HG02943 (cell line): ENCODE measurements around the gene ZNF71.

ENCODE experiments used
- ATAC-seq: cut with Tn5 transposase; IDR thresholded peaks from one replicate; pipeline ENCODE4 v1.9.1; 2021; ENCODE audit warnings: mild to moderate bottlenecking, low read depth, moderate library complexity; ENCODE audit not compliant: unreplicated experiment

ZNF71 gene

DNA sequence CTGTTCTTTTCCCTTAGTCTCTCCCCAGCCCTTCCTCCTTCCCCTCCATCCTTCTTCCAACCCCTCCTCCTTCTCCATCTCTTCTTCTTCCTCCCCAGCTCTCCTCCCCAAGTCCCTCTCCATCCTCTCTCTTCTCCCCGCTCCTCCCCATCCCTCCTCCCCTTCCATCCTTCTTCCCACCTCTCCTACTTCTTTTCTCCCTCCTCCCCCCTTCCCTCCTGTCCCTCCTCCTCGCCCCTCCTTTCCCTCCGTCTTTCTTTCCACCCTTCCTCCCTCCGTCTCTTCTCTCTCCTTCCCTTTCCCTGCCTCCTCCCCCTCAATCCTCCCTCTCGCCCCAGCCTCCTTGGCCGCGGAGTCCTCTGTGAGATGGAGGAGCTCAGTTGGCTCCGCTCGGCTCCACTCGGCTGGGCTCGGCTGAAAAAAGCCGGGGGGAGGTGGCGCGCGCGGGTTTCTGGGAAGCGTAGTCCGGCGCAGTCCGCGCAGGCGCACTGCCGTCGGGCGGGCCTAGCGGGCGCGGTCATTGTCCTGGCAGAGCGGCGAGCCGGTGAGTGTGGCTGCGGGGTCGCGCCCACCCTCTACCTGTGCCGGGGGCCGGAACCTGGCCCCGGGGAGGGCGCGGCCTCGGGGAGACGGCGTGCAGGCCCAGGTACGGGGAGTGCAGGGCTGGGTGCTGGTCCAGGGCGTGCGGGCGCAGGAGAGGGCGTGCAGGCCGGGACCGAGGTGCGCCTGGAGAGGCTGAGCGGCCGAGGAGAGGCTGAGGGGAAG is at the start of gene ZNF71:
ZNF71 (plus strand) TSS at position 520 of the 765 bp plus-strand sequence. CDS start 6,257 bp downstream, outside the sequence.
- ATAC-seq: peak; percentile 81

- ATAC-seq: no peak
These were observed 47.6 kb upstream of the ZNF71 start for GRCh38 chr19:56547535-56547934.

DNA sequence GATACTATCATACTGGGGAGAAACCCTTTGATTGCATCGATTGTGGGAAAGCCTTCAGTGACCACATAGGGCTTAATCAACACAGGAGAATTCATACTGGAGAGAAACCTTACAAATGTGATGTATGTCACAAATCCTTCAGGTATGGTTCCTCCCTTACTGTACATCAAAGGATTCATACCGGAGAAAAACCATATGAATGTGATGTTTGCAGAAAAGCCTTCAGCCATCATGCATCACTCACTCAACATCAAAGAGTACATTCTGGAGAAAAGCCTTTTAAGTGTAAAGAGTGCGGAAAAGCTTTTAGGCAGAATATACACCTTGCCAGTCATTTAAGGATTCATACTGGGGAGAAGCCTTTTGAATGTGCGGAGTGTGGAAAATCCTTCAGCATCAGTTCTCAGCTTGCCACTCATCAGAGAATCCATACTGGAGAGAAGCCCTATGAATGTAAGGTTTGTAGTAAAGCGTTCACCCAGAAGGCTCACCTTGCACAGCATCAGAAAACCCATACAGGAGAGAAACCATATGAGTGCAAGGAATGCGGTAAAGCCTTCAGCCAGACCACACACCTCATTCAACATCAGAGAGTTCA is 40.7 kb upstream of the ZNF71 start:
- no peak for ATAC-seq

DNA sequence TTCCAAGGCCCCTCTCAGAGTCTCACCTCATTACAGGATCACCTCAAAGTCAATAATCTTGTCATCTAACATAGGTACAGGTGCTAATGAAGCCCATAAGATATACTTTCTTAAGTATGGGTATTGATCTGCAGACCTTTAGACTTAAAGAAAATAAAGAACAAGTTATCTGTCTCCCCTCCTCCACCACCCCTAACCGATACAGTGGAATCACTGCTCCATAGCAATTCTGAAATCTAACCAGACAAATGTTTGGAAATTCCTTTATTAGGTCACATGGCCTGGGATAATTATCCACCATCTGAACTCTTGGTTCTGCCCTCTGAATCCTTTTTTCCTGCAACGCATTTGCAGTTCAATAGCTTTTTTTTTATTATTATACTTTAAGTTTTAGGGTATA is 32.3 kb upstream of the ZNF71 start:
- ATAC-seq: no peak

GRCh38 chr19:56566904-56567273 is 28.2 kb upstream of the ZNF71 start:
- peak; percentile 20 for ATAC-seq

DNA sequence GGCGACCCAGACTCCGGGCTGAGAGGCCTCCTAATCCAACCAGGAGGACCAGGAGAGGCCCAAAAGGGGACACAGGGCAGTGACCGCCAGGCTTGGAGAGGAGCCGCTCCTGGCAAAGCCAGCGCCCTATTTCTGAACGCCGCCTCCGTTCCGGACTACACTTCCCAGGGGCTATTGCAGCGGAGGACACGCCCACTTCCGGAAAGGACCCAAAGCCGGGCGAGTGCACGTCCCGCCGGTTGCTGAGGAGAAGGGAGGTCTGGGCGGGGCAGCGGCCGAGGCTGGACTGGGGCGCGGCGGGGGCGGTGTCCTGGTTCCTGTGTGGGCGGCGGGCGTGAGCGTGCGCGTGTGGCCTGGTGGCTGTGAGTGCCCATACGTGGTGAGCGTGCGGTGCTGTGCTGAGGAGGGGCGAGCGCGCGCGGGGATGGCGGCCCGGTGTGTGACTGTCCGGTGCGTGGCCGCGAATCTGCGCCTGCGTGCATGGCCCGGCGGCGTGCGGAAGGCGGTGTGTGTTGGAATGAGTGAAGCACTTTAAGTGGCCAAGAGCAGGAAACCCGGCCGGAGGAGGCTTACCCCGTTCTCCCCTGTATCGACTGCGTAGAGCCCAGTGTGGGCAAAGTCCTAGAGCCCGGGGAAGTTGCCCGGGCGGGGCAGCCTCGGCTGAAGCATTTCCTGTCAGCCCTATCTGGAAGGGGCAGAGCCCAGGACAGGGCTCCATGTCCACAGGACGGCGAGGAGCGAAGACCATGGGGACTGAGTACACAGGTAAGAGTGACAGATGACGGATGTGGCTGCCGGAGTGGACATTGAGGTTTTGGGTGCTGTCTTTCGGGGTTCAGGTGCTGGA is 27.6 kb upstream of the ZNF71 start, which contains the start of gene ZNF470:
ZNF470 (plus strand) TSS at position 195 of the 847 bp plus-strand sequence. CDS start 2,844 bp downstream, outside the sequence.
- ATAC-seq: peak; percentile 97

GRCh38 chr19:56572589-56572988 is 22.5 kb upstream of the ZNF71 start:
- ATAC-seq: no peak

- no peak for ATAC-seq
These were observed 21.2 kb upstream of the ZNF71 start for GRCh38 chr19:56573914-56574313.

- no peak for ATAC-seq
These were observed 17.1 kb upstream of the ZNF71 start for GRCh38 chr19:56577719-56578602.

GRCh38 chr19:56594446-56594782 is 688 bp upstream of the ZNF71 start:
- no peak for ATAC-seq

DNA sequence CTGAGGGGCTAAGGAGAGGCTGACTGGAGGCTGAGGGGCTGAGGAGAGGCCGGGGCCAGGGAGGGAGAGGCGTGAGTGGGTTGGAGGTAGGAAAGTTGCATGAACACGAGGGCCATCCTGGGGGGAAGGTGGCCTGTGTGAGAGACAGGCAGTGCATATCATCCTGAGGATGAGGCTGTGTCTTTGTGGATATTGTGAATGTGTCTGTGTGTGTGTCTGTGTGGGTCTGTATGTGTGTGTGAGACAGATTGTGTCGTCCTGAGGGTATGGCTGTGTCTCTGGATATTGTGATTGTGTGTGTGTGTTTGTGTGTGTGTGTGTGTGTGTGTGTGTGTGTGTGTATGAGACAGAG is 422 bp downstream of the ZNF71 start:
- ATAC-seq: peak; percentile 34

GRCh38 chr19:56596676-56597075 is 1.6 kb downstream of the ZNF71 start:
- ATAC-seq: no peak

GRCh38 chr19:56597696-56598095 is 2.6 kb downstream of the ZNF71 start:
- ATAC-seq: no peak

GRCh38 chr19:56601375-56601774 is 6.3 kb downstream of the ZNF71 start:
- ATAC-seq: no peak

DNA sequence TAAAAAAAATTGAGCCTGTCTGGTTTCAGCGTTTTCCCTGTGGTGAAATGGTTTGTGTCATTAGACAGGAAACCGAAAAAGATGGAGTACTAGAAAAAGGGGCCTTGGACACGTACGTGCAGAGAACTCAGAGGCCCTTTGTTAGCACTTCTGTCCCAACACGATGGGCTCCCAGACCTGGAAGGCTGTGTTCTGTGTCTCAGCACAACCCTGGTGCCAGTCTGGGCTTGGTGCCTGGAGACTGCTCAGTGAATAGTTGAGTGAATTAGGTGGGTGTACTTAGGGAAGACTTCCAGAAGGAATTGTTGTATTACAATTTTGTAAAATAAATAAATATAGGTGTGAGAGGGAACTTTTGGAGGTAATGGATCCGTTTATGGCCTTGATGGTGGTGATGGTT is 8.7 kb downstream of the ZNF71 start:
- ATAC-seq: no peak

GRCh38 chr19:56608274-56608964 is 13.3 kb downstream of the ZNF71 start:
- ATAC-seq: no peak

- ATAC-seq: no peak
These were observed 16.2 kb downstream of the ZNF71 start for GRCh38 chr19:56611288-56611687.

GRCh38 chr19:56612737-56613136 is 17.6 kb downstream of the ZNF71 start:
- no peak for ATAC-seq

DNA sequence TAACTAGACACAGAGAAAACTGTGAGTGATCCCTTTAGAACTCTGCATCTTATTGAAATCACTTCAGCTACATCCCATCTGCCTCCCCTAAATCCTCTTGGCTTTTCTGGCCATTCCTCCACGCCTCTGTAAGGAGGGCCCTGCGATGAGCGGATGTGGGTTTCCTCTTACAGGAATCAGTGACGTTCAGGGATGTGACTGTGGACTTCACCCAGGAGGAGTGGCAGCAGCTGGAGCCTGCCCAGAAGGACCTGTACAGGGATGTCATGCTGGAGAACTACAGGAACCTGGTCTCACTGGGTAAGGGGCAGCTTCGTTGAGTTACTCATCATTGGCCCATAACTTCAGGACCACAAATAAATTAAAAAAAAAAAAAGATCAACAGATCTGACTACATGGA is 18.5 kb downstream of the ZNF71 start:
- ATAC-seq: no peak

- ATAC-seq: no peak
These were observed 22.4 kb downstream of the ZNF71 start for GRCh38 chr19:56617531-56617930.
